Transverse colon (tissue), 4 donors: Measurements from ENCODE around the gene PEX14. TPM values are rescaled to one million over a fixed set of nuclear protein-coding genes. Genes with fewer than 3 reads are reported as not detected.

Source experiments
- DNase-seq: peaks from one replicate; pipeline ENCODE4 v3.0.0-alpha.2; 2019
- H3K27ac ChIP-seq, 4 donors: fragments of 200-600 bp; sonication (generic); 2 replicates each; pipeline ENCODE4 v1.5.1; 2016 to 2018; ENCODE audit warnings: inconsistent platforms in 4 of 4
- H3K27me3 ChIP-seq: fragments of 200-600 bp; sonication (generic); 2 replicates; pipeline ENCODE4 v1.5.1; 2017; ENCODE audit warnings: inconsistent platforms
- H3K36me3 ChIP-seq, 4 donors: fragments of 200-600 bp; sonication (generic); 2 replicates each; pipeline ENCODE4 v1.5.1; 2017 to 2019; ENCODE audit warnings: inconsistent platforms in 4 of 4
- H3K4me1 ChIP-seq, 4 donors: fragments of 200-600 bp; sonication (generic); 2 replicates each; pipeline ENCODE4 v1.5.1; 2017 to 2020; ENCODE audit warnings: inconsistent platforms in 4 of 4
- H3K4me3 ChIP-seq, 4 donors: fragments of 200-600 bp; sonication (generic); 1 replicate in 1 of 4; 2 replicates in 3 of 4; pipeline versions ENCODE4 v1.5.1 to v1.6.1; 2017 to 2019; ENCODE audit warnings: inconsistent platforms in 4 of 4
- H3K9me3 ChIP-seq, 2 donors: fragments of 200-600 bp; sonication (generic); 2 replicates each; pipeline ENCODE4 v1.5.1; 2017 to 2019; ENCODE audit warnings: inconsistent platforms in 2 of 2
- CTCF ChIP-seq, 5 experiments: fragments of 200-600 bp in 3 of 5; fragments of 450-650 bp in 2 of 5; sonication (generic) in 3 of 5; IDR thresholded peaks; 1 replicate in 2 of 5; 2 replicates in 3 of 5; pipeline ENCODE4 v1.5.1; 2016 to 2017; ENCODE audit warnings: antibody characterized with exemption in 5 of 5, inconsistent platforms in 3 of 5, mild to moderate bottlenecking in 2 of 5, moderate library complexity in 1 of 5
- EP300 ChIP-seq: sonication (generic); formaldehyde crosslinking; IDR thresholded peaks from one replicate; pipeline ENCODE4 v1.6.1; 2017; ENCODE audit warnings: antibody characterized with exemption, low read depth
- POLR2A ChIP-seq: fragments of 450-650 bp; IDR thresholded peaks from one replicate; pipeline ENCODE4 v1.6.1; 2016; ENCODE audit warnings: antibody characterized with exemption, mild to moderate bottlenecking, moderate library complexity
- POLR2AphosphoS5 ChIP-seq, 3 donors: sonication (generic); formaldehyde crosslinking; IDR thresholded peaks; one replicate each; pipeline ENCODE4 v1.6.1; 2016; ENCODE audit warnings: antibody characterized with exemption in 3 of 3
- WGBS, 2 donors: methylation state at CpG; one replicate each; pipeline ENCODE4 v1.1.5; 2018; ENCODE audit warnings: low coverage in 1 of 2; 5-methylcytosine and 5-hydroxymethylcytosine counted together
- in situ Hi-C, 4 donors: fragments of 200-750 bp; cut with MboI; loops; one replicate each; pipeline versions ENCODE4 v1.15.0 to v1.15.1; 2017; ENCODE audit warnings: low sequenced_read_pairs in 3 of 4, low pct_ligation_motif_present in 1 of 4, low pct_unique_long_range_greater_than_20kb in 1 of 4
- intact Hi-C: fragments of 100-400 bp; cut with DNase I; formaldehyde crosslinking; loops from one replicate; pipeline ENCODE4 v1.15.1; 2023; ENCODE audit warnings: low total_unique reads
- total RNA-seq, 4 donors: library from RNA; depleted of rRNA; stranded (reverse); fragments of >200 nt; gene quantifications; one replicate each; pipeline ENCODE4 v1.1.0, GENCODE V29; 2016

Gene PEX14
- total RNA-seq, 4 donors from 2014 or later: 2.4 to 16.5 (median 12.6) TPM

DNA sequence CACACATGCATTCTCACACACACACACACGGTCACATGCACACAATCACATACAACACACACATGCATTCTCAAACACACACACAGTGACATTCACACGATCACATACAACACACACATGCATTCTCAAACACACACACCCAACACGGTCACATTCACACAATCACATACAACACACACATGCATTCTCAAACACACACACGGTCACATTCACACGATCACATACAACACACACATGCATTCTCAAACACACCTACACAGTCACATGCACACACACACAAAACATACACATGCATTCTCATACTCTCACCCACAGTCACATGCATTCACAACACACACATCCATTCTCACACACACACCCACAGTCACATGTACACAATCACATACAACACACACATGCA lies 186.7 kb downstream of the PEX14 start:
- Histone ChIP-seq H3K27ac (no peak overlapping the region), H3K36me3 (peaks cover 0 to 12% (median 0%) of the 10 kb centered on the region in 4 donors)
- WGBS, 2 donors: 92 to 98% methylated on average over 4 to 5 of the region's 5 CpGs

GRCh38 chr1:10662090-10662688 lies 187.4 kb downstream of the PEX14 start:
- H3K9me3 ChIP-seq: no peaks in the 10 kb centered on the region
- TF ChIP-seq CTCF (IDR thresholded peaks at IDR 0.05) (no peak), EP300 (no peak), POLR2AphosphoS5 (IDR thresholded peaks at IDR 0.05) (no peak), POLR2A (no peak)
- peak overlapping the region in 1 of 4 donors; percentile 94 for H3K27ac ChIP-seq
- in situ Hi-C loops: no loop called here
- peaks cover 0 to 12% (median 0%) of the 10 kb centered on the region in 4 donors for H3K36me3 ChIP-seq
- peaks cover 9 to 29% (median 15%) of the 10 kb centered on the region in 4 donors for H3K4me1 ChIP-seq
- H3K4me3 ChIP-seq: no peak overlapping the region
- DNase-seq: no peak
- WGBS, 2 donors: 96% methylated on average over 8 of the region's 8 CpGs
- intact Hi-C loops: no loop called here
- no peaks in the 10 kb centered on the region for H3K27me3 ChIP-seq

More for the DNA sequence above, 186.7 kb downstream of the PEX14 start:
- Histone ChIP-seq H3K4me3 (no peak overlapping the region), H3K9me3 (no peaks in the 10 kb centered on the region), H3K27me3 (no peaks in the 10 kb centered on the region), H3K4me1 (peaks cover 6 to 33% (median 14%) of the 10 kb centered on the region in 4 donors)
- intact Hi-C loops (no loop called here), in situ Hi-C loops (no loop called here)
- TF ChIP-seq CTCF (IDR thresholded peaks at IDR 0.05) (no peak), POLR2A (no peak), POLR2AphosphoS5 (IDR thresholded peaks at IDR 0.05) (no peak), EP300 (no peak)
- no peak for DNase-seq

DNA sequence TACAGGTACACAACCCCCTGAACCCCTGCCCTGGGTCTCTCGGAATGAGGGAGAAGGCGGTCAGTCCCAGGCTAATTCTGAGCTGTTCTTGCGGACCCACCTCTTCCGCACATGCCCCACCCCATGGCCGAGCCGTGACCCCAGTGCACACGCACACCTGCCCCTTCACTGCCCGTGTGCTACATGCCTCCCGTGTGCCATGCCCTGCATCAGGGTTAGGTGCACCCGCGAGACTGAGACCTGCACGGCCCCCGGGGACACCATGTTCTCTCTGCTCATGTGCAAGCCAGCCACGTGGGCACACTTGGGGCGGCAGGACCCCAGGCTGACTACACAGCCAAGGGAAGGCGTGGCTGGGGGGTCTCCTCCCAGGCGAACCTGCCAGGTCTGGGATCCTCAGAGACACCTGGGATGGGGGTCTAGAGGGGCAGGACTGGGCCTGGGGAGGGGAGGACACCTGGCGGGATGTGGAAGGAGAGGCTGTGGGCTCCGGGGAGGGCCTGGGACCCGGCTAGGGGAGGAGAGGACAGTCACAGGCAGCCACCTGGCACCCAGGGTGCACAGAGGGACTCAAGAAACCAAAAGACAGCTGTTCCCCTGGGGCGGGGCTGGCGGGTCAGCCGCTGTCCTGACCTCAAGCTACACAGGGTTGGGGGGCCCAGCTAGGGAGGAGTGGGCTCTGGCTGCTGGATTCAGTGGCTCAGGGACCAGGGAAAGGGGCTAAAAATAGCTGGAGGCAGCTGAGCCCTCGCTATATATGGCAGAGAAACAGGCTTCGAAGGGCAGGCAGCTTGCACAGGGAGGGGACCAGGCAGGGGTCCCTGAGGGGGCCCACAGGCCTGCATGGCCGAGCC lies 188.3 kb downstream of the PEX14 start:
- H3K27ac ChIP-seq: peak overlapping the region; percentile 83 to 95 (median 94)
- H3K9me3 ChIP-seq: no peaks in the 10 kb centered on the region
- no peak for TF ChIP-seq CTCF (IDR thresholded peaks at IDR 0.05)
- TF ChIP-seq EP300: no peak
- TF ChIP-seq POLR2A: no peak
- no peak for TF ChIP-seq POLR2AphosphoS5 (IDR thresholded peaks at IDR 0.05)
- peaks cover 9 to 33% (median 24%) of the 10 kb centered on the region in 4 donors for H3K4me1 ChIP-seq
- H3K27me3 ChIP-seq: no peaks in the 10 kb centered on the region
- no peak for DNase-seq
- 73% methylated on average over 22 of the region's 26 CpGs; no CpG with 5 or more reads in 1 of the 2 donors for WGBS, 2 donors
- in situ Hi-C loops (no loop called here), intact Hi-C loops (no loop called here)
- peaks cover 0 to 12% (median 0%) of the 10 kb centered on the region in 4 donors for H3K36me3 ChIP-seq
- H3K4me3 ChIP-seq: no peak overlapping the region

GRCh38 chr1:10663678-10664035 lies 188.9 kb downstream of the PEX14 start:
- Histone ChIP-seq H3K4me1 (peaks cover 14 to 33% (median 28%) of the 10 kb centered on the region in 4 donors), H3K9me3 (no peaks in the 10 kb centered on the region), H3K4me3 (no peak overlapping the region), H3K36me3 (peaks cover 0 to 12% (median 0%) of the 10 kb centered on the region in 4 donors), H3K27me3 (no peaks in the 10 kb centered on the region), H3K27ac (peak overlapping the region; percentile 83 to 95 (median 94))
- TF ChIP-seq POLR2A: no peak
- peak in 1 of 3 donors; percentile 23 for TF ChIP-seq POLR2AphosphoS5 (IDR thresholded peaks at IDR 0.05)
- TF ChIP-seq CTCF (IDR thresholded peaks at IDR 0.05): no peak
- TF ChIP-seq EP300: no peak
- in situ Hi-C loops: no loop called here
- 76% methylated on average over 9 of the region's 15 CpGs; no CpG with 5 or more reads in 1 of the 2 donors for whole genome bisulfite sequencing, 2 donors
- DNase-seq: peak; percentile 34
- intact Hi-C loops: no loop called here
